NAMALWA (cell line): ENCODE data around the gene IGLON5.

Experiments used
- DNase-seq: peaks from one replicate; pipeline ENCODE4 v3.0.0-alpha.2; 2015; ENCODE audit warnings: low spot score

IGLON5 gene

GRCh38 chr19:51317968-51318367 is 6.5 kb downstream of the IGLON5 start:
- no peak for DNase-seq

DNA sequence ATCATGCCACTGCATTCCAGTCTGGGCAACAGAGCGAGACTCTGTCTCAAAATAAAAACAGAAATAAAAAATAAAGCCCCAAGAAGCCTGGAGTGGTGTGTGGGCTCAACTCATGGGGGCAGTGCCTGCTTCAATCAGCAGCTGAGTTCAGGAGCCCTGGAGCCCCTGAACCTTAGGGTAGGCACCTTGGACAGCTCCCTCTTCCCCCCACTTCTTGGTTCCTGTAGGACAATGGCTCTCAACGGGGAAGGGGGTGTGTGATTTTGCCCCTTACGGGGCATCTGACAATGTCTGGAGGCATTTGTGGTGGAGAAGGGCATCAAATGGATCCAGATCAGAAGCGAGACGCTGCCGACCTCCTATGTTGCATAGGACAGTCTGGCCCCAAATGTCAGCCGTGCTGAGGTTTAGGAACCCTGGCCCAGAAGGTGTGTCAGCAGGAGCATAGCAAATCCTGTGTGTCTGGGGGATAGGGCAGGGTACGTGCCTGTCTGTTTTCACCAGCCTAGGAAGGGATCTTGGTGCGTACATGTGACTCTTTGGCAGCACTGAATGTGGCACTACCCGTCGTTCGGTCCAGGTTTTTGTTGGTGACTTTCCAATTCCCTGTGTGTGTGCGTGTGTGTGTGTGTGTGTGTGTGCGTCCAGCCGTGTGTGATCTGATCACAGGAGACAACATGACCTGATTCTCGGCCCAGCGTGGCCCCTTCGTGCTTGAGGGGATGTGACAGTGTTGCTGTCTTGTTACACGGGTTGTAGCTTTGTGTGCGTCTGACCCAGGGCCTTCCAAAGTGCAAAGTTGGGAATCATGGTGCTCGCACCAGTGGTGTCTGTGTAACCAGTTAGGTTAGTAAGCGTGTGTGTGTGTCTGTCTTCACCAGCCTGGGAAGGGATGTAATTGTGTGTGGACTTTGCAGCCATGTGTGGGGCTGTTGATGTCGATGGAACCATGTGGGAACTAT is 7.5 kb downstream of the IGLON5 start:
- no peak for DNase-seq

DNA sequence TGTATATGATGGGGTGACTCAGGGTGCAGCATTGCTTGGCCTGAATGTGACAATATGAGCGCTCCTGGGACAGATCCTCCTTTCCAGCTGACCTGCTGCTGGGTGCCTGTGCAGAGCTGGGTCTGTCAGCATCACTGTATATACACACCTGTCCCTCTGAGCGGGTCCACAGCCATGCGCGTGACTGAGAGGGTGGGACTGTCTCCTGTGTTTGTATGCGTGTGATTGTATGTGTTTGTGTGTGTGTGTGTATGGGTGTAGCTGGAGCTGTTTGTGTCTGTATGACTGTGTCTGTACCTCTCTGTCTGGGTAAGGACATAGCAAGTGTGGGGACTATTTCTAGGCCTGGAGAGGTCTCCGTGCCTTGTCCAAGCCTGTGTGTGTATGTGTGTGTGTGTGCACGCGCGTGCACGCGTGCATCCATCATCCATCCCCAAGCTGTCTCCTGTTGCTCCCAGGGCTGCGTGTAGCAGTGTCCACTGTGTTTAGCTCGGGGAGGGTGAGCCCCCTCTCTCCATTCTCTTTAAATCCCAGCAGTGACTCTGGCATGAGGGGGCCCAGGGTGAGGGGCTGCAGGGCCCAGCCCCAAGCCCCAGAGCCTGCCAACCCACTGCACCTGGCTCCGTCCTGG is 8.3 kb downstream of the IGLON5 start:
- DNase-seq: no peak

- no peak for DNase-seq
Measured at GRCh38 chr19:51320280-51320657, 8.8 kb downstream of the IGLON5 start.

GRCh38 chr19:51321799-51322198 is 10.4 kb downstream of the IGLON5 start:
- DNase-seq: no peak

- DNase-seq: no peak
Measured at GRCh38 chr19:51323481-51324166, 12.2 kb downstream of the IGLON5 start.

GRCh38 chr19:51324167-51324481 is 12.7 kb downstream of the IGLON5 start:
- no peak for DNase-seq

GRCh38 chr19:51325161-51325976 is 13.9 kb downstream of the IGLON5 start:
- DNase-seq: no peak

DNA sequence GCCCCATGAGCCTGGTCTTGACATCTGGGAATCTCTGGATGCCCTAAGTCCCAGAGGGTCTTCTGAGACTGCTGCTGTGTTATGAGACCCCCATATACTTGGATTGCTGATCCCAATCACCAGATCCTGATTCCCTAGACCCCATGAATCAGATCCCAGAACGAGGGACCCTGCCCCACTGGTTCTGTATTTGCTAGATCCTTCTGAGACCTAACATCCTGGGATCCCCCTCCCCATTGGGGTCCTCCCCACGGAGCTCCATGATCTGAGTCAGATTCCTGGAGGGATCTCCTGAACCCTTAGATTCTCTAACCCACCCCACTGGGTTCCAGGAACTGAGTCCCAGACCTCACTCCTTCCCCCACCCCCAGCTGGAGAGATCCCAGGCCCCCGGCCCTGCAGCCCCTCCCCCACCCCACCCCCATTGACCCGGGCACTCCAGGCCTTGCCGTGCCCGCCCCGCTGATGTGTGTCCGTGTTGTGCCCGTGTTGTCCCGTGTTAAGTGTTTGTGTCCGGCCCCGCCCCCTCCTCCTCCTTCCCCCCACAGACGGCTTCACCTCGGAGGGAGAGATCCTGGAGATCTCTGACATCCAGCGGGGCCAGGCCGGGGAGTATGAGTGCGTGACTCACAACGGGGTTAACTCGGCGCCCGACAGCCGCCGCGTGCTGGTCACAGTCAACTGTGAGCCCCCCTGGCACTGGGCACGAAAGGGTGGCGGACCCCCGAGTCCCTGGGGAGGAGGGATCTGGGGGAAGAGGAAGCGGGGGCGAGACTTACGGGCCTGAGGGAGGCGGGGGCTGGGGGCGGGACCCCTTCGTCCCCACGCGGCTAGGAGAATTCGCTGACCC is 15.0 kb downstream of the IGLON5 start:
- DNase-seq: no peak

DNA sequence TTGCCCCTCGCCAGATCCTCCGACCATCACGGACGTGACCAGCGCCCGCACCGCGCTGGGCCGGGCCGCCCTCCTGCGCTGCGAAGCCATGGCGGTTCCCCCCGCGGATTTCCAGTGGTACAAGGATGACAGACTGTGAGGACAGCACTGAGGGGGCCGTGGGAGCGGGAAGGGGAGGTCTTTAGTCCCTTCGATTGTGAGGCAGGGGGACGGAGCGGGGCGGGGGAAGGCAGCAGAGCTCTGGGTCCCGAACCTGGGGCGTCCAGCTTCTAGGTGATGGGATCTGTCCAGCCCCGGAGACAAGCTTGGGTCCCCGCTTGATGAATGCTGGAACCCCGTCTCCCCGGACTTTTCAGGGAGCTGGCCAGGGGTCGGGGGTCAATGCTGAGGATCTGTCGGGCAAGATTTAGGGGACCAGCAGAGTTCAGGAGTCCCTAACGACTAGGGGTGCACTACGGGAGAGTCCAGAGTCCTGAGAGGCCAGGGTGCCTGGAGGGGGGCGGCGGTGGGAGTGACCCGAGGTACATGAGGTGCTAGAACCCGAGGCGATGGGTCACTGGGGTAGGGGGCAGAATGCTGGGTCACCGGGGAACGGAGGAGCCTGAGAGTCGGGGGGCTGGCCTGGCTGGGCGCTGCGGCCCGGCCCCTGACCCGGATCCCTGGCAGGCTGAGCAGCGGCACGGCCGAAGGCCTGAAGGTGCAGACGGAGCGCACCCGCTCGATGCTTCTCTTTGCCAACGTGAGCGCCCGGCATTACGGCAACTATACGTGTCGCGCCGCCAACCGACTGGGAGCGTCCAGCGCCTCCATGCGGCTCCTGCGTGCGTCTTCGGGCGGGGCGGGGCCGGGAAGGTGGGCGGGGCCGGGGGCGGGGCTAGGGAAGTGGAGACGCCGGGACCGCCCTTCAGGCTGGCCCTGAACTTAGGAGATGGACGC is 15.9 kb downstream of the IGLON5 start:
- DNase-seq: no peak

DNA sequence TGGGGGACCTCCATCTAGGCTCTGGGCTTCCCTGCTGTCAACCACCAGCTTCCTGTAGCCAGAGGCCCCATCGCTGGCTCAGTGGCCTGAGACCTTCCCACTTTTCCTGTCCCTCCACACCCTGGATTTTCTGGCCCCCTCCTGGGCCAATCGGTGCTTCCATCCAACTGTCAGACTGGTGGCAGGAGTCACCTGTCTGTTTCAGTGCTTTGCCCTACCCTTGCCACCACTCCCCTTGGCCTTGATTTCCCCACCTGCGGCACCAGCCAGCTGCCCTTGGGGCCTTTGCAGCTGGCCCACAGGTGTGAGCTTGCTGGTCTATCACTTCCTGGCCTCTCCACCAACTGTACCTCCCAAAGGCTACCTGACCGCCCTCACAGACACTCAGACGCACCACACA is 18.0 kb downstream of the IGLON5 start:
- no peak for DNase-seq

- DNase-seq: no peak
Measured at GRCh38 chr19:51330366-51330765, 18.9 kb downstream of the IGLON5 start.

DNA sequence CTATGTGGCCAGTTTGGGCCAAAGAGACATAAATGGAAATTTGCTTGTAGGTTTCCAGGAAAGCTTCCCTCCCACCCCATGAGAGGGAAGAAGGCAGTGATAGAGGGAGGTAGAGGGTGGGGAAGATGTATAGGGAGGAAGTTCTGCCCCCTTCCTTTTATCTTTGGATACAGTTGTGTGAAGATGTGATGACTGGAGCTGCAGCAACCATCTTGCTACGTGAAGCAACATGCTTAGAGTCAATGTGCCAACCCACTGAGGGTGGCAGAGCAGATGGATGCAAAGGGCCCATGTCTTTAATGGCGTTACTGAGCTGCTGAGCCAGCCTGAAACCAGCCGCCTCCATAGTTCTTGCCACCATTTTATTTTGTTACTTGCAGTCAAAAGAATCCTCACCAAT is 19.7 kb downstream of the IGLON5 start:
- no peak for DNase-seq

GRCh38 chr19:51331716-51332115 is 20.3 kb downstream of the IGLON5 start:
- no peak for DNase-seq

DNA sequence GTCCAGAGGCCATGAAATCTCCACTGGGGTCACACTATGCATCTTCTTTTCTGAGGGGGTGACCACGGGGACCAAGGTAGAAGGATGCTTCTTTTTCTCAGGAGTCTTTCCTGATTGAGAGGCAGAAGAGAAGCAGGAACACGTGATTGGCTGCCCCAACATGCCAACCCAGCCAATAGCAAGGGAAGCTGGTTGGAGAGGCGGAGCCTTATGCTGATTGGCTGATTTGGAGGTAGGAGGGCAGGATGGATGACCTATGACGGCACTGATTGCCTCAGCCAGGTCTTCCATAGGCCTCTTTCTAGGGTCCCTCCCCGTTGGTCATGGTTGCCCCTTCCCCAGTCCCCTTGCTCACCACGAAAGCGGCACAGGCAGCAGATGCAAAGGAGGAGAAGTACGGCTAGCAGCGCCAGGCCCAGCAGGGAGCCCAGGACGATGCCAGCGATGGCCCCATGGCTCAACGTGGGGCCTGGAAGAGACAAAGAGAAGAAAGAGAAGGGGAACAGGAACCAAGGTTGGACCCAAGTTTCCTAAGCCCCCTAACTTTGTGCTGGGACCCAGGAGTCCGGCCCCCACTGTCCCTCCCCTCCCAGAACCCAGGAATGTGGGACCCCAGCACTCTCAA is 22.5 kb downstream of the IGLON5 start:
- peak; percentile 96 for DNase-seq

- no peak for DNase-seq
Measured at GRCh38 chr19:51337141-51337860, 25.9 kb downstream of the IGLON5 start.

DNA sequence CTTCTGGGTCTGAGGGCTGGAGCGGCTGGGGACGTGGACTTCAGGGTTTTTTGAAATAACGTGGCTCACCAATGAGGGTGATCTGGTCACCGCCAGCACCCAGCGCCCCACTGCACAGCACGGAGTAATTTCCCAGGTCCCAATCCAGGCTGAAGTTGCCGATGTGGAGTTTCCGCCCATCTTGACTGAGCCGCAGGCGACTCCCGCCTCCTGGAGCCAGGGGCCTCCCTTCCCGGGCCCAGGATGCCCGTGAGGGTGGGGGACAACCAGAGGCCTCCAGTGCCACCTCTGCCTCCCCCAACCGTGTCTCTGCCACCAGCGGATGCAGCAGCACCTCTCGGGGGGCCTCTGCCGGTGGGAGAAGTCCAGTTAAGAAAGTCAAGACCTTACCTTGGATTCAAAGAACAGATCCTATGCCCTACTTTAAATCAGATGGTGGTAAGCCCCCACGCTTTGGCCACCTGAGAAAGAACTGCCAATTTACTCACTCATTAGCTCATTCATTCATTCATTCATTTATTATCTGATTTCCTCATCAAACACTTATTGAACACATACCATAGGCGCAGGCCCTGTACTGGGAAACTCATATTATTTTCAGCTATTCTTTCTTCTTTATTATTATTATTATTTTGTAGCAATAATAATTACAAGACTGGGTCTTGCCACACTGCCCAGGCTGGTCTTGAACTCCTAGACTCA is 26.6 kb downstream of the IGLON5 start:
- DNase-seq: no peak

DNA sequence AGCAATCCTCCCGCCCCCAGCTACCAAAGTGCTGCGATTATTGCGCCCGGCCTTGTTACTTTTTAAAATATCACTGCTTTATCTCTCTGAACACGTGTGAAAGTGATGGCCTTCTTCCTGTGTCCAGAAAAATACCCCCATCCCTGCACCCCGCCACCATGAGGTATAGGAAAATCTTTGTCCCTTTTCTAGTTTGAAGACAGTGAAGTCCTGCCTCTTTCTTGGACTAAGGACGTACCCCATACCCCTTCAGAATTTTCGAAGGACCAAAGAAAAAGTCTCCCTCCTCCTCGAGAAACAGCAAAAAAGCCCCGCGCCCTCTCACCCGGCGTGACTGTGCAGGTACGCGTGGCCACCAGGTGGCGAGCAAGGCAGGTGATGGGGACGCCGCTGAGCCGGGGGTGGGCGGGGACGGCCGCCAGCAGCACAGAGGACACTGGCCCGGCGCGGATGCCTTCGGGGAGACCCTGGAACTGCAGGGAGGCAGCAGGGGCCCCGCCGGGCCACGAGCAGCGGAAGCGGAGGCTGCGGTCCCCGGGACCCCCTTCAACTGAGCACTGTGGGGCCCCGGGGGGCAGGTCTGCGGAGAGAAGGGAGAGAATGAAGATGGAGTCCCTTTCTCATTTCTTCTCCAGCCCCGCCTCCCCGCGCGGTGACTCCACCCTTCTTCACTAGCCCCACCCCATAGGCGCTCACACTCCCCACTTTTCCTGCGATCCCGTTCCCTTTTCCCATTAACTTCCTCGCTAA is 27.3 kb downstream of the IGLON5 start:
- peak; percentile 90 for DNase-seq
